NOMO-1 treated with DMSO at 0.1 percent for 48 hours (cell line): Measurements from ENCODE around the gene BSG.
"Not testable (repeated sequence)": the region's sequence is repeated elsewhere in the genome, so short reads cannot be mapped to it uniquely, and the experiment has no call there.

ENCODE experiments used
- DNase-seq: peaks from one replicate; lab custom pipeline; 2025; ENCODE audit not compliant: unreplicated experiment; lab: John Stamatoyannopoulos, UW

The BSG gene

DNA sequence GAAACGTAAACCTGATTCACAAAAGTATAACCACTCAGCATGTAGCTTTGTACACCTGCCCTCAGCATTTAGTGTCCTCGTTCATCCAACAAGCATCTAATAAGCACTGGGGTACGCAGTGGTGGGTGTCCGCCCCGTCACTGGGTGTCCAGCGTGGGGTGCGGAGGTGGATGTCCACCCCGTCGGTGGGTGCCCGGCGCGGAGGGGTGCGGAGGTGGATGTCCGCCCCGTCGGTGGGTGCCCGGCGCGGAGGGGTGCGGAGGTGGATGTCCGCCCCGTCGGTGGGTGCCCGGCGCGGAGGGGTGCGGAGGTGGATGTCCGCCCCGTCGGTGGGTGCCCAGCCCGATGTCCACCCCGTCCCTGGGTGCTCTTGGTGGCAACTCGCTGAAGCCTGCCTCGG is 12.8 kb downstream of the BSG start:
- DNase-seq, result not testable (repeated sequence)

DNA sequence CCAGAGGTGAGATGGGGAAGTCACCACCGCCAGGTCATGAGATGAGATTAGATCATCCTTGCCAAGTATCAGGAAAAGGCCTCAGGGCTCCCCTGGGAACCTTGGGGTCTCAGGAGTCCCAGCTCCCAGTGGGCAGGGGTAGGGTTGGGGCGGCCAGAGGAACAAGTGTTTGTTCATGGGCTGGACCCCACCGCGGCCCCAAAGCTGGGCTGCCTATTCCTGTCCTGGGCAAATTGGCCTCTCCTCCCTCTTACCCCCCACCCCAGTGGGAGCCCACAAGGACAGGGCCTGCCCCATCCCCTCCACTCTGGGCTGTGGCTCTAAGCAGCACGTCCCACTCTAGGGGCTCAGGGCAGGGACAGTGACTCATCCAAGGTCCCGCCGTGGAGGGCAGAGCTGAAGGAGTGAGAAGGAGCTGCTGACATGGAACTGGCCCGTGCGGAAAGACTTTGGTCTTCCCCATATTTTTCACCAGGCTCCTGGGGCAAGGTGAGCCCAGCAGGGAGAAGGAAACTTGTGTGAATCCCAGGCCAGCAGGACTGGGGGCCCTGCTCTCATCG is 13.2 kb downstream of the BSG start:
- DNase-seq, result no peak

DNA sequence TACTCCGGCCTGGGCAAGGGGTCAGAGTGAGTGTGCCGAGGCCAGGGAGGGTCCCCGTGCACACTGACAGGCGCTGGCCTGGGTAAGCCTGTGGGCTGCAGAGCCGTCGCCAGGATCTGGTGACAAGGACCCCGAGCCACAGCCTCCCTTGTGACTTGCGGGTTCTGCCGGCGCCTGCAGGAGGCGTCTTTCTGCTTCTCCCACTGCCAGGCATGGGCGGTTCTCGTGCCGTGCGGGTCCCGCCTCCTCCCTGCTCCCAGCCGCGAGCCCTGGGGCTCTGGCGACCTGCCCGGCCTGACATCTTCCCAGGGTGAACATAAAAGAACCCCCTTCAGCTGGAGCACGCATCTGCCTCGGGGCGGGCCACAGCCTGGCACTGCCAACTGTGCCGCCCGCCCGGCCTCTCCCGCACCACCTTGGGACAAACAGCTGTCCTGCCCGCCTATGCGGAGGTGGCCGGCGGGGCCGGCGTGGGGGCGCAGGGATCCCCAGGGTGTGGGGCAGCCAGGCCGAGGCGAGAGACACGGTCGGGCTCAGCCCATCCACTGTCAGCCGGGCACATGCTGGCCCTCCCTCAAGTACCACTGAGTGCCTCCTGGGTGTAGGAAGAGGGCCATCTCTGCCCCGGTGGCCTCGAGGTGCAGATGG is 15.8 kb downstream of the BSG start:
- peak; percentile 52 for DNase-seq

DNA sequence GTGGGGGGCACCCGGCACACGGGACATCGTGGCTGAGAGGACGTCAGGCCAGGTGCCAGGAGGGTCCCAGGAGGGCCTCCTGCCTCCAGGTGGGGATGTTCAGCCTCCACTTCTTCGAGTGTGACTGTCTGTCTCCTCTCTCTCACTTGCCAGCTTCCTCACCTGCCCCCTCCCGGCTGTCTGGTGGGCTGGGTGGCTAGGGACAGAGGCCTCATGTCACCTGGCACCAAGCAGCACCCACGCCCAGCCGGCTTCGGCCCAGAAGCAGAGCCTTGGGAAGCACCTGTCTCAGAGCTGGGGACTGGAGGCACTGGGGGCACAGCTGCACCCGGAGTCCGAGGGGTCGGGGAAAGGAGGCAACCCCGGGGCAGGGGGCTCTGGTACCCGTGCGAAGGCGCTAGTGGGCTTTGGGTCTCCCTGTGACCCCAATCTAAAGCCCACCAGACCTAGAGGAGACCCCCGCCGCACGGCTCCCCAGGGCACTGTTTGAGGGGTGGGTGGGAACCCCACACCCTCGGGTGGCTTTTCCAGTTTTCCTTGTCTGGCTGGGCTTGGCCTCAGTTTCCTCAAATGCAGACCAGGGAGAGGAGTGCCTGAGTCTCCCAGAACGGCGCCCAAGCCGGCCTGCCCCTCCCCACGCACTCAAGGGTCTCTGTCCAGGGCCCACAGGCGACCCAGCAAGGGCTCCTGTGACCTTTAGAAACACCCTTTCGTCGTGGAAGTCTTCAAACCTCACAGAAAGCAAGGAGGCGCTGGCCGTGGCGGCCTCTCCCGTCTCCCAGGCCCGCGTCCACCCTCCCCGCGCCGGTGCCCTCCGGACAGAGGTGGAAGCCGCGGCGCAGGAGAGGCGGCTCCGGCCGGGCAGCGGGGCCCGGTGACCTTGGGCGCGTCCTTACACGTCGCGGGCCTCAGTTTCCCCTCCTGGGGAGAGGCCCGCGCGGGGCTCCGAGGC is 16.6 kb downstream of the BSG start:
- no peak for DNase-seq

DNA sequence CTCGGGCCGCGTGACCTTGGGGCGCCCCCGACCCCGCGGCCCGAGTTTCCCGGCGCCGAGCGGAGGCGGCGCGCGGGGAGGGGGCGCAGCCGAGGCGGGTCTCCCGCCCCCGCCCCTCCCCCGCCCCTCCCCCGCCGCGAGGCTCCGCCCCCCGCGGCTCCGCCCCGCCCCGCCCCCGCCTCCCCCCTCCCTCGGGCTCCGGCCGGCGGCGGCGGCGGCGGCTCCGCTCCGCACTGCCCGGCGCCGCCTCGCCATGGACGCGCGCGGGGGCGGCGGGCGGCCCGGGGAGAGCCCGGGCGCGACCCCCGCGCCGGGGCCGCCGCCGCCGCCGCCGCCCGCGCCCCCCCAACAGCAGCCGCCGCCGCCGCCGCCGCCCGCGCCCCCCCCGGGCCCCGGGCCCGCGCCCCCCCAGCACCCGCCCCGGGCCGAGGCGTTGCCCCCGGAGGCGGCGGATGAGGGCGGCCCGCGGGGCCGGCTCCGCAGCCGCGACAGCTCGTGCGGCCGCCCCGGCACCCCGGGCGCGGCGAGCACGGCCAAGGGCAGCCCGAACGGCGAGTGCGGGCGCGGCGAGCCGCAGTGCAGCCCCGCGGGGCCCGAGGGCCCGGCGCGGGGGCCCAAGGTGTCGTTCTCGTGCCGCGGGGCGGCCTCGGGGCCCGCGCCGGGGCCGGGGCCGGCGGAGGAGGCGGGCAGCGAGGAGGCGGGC is 17.4 kb downstream of the BSG start, which contains the start of gene HCN2:
TSS of gene HCN2 (plus strand) at position 189 of the 703 bp plus-strand sequence. CDS start at position 254, 65 bp downstream.
- DNase-seq, result no peak

DNA sequence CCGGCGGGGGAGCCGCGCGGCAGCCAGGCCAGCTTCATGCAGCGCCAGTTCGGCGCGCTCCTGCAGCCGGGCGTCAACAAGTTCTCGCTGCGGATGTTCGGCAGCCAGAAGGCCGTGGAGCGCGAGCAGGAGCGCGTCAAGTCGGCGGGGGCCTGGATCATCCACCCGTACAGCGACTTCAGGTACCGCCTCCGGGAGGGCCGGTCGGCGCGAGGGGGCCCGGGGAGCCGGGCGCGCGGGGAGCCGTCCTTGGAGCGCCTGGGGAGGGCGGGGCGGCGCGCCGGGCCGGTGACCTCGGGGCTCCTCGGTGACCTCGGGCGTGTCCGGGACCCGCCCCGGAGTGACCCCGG is 18.0 kb downstream of the BSG start:
- DNase-seq, result no peak

DNA sequence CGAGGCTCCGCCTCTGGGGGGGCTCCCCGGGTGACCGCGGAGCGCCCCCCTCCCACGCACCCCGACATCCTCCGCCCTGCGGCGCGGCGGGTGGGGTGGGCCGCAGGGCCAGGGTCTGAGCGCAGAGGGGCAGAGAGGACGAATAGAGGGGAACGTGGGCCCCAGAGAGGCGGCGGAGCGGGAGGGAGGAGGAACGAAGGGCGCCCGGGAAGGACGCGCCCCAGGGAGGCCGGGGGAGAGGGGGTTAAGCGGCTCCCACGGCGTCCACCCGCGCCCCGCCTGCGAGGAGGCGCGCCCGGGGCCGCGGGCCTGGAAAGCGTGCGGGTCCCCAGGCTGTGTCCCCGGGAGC is 18.3 kb downstream of the BSG start:
- no peak for DNase-seq

DNA sequence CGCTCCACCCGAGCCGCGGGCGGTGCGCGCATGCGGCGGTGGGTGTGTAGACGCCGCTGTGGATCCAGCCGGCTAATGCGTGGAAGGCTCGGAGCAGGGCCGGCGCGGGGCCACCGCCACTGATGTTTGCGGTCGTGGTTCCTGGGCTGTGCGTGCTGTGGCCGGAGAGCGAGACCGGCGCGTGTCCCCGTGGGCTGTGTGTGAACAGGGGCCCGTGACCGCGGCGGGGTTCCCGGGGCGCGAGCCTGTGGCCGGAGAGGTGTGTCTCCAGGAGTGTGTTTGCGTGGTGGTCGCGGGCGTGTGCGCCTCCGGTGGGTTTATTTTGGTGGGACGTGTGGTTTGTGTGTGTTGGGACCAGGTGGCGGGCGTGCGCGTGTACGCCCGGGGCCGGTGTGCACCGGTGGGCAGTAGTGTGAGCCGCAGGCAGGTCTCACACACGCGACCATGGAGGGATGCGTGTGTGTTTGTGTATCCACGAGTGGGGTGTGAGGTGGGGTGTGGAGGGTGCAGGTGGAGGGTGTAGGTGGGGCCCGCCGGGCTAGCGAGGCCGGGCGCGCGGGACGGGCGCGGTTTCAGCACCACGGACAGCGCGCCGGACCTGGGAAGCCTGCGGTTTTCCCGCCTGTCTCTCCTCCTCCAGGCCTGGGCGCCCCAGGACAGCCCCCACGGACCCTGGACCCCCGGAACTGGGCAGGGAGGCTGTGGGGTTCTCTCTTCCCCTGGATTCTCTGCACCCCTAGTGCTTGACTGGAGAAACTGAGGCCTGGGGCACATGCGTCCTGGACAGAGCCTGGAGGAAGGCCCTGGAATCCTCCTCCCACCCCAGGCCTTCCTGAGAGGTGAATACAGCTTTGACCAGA is 18.9 kb downstream of the BSG start:
- DNase-seq, result no peak

DNA sequence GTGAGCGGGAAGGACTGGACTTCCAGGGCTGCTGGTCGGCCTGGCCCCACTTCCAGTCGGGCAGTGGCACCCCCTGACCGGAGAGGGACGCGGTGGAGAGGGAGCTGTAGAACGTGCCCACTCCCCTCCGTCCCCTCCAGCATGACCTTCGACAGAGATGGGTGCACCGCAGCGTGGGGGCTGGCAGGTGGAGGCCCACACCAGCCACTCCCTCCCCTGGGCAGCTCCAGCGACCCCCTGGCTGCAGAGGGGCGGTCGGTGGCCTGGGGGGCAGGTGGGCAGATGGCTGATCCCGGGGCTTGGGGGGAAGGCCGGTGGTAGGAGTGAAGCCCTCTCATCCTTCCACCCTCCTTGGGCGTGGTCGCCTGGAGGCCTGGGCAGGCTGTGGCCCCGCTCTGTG is 19.7 kb downstream of the BSG start:
- DNase-seq, result no peak

DNA sequence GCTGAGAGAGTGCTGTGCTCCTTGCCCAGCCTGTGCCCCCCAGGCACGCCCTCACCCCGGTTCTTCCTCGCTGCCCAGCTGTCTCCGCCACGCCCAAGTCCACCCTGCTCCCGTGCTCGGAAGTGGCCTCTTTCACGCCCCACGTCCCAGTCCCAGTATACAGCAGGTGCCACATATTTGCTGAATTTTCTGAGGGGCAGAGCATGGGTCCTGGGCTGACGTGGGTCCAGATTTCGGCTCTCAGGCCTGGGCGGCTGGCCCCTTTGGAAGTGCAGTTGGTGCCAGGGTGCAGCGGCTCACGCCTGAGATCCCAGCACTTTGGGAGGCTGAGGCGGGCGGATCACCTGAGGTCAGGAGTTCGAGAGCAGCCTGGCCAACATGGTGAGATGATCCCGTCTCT is 20.7 kb downstream of the BSG start:
- DNase-seq, result no peak

DNA sequence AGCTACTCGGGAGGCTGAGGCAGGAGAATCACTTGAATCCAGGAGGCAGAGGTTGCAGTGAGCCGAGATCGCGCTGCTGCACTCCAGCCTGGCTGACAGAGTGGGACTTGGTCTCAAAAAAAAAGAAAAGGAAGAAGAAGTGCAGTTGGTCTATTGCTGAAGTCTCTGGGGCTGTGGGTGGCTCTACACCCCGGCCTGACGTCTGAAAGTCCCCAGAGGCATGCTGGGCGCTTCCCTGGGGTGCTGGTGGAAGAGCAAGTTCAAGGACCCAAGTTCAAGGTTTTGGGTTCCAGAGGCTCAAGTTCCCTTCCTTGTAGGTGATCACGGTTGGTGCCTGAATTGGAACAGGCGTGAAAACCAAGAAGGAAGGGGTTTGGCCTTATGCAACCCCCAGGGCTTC is 21.1 kb downstream of the BSG start:
- no peak for DNase-seq

DNA sequence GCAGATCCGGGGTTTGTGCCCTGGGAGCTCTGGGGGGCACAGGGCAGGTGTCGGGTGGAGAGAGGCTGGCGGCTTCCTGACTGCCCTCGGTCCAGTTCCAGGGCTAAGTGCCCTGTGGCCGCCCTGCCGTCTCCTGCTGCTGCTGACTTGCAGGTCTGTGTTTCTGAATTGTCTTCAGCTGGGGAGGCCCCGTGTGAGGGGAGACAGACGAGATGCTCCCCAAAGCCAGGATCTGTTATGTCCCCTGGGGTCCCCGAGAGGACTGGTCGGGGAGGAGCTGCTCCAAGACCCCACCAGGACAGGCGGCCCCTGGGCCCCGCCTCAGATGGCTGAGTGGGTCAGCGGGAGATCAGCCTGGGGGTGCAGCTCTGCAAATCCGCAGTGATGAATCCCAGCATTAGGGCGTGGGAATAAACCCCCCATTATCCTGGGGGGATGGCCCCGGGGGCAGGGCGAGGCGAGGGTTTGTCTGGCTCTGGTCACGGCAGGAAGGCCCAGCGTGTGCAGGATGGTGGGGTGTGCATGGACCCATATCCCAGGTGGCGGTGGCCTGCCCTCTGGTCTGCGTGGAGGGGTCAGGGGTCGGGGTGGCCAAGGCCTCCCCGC is 22.0 kb downstream of the BSG start:
- no peak for DNase-seq

DNA sequence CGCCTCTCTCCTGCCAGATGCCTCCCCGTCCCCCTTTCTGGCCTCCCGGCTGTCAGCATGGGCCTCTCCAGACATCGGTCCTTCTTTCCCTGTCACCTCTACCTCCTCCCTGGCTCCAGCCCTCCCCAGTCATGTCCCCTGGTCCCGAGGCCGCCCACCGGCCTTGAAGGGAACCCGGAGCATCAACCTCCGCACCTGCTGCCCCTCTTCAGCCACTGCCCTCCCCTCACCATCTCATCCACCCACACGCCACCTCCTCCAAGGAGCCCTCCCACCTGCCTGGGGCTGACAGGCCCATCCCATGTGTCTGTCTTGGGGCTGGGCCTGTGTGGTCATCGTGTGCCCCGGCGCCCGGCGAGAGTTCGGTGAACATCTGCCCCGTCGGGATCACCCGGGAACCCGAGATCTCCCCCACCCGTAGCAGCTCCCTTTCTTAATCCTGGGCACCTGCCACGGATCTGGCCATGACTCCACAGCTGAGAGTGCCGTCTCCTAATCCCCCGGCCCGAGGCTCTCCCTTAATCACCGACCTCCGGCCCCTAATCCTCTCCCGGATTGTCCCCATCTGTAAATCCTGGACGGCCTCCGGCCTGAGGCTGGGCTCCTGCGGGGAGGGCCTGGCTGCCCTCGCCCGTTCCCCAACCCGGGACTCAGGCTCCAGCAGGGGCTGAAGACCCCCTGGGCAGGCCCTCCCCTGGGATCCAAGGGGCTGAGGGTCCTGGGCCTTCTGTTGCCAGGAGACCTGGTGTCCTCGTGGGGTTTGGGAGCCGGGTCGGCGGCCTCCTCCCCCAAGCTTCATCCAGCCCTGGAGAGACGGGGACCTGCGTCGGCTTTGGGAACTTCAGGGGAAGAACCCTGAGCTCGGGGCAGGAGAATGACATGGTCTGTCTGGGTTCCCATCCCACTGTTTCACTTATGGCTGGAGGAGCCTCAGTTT is 23.2 kb downstream of the BSG start:
- no peak for DNase-seq

DNA sequence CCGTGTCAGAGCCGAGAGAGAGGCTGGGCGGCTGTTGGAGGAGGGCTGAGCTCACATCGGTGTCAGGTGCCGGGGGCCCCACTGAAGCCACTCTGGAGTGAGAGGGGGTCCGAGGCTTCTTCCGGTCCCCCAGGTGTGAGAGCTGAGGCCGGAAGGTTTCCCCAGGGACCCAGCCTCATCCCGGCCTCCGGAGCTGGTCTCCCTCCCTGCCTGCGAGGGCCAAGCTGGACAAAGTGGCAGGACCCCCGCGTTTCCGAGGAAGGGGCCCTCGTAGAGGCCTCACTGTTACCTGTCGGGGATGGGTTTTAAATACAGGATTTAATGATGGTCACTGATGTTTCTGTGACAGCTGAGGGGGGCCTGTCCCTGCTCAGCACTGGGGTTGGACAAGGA is 23.9 kb downstream of the BSG start:
- DNase-seq, result no peak

DNA sequence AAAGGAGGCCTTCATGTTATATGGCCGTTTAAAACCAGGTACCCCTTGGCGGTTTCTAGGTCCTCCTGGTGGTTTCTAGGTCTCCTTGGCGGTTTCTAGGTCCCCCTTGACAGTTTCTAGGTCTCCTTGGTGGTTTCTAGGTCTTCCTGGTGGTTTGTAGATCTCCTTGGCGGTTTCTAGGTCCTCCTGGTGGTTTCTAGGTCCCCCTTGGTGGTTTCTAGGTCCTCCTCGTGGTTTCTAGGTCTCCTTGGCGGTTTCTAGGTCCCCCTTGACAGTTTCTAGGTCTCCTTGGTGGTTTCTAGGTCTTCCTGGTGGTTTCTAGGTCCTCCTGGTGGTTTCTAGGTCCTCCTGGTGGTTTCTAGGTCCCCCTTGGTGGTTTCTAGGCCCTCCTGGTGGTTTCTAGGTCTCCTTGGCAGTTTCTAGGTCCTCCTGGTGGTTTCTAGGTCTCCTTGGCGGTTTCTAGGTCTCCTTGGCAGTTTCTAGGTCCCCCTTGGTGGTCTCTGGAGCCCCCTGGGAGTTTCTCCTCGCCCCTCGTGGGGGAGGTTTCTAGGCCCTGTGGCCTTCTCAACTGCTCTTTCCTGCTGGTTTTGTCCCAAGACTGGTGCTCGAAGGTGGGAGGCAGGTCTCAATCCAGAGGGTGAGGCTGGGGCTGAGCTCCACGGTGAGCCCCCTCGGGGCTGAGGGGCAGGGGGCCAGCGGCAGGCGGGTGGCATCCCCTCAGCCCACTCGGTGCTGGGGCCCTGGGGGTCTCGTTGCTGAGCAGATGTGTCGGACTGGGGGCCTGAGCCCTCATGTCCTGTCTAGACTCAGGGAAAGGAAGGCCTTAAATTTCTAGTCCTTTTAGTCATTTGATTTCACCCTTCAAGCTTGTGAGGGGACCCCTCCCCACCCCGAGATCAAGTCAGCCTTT is 25.3 kb downstream of the BSG start:
- DNase-seq, result no peak

DNA sequence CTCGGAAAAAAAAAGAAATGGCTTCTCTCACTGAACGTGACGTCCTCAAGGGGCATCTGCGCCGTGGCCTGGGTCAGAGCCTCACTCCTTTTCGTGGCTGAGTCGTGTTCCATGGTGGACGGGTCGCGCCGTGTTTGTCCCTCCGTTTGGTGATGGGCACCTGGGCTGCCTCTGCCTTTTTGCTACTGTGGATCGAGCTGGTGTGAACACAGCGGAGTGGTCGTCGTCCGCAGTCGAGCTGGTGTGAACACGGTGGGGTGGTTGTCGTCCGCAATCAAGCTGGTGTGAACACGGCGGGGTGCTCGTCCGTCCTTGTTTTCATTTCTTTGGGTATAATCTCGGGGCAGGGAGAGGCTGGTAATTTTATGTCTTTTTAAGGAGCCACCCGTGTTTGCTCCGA is 28.9 kb downstream of the BSG start:
- DNase-seq, result no peak

DNA sequence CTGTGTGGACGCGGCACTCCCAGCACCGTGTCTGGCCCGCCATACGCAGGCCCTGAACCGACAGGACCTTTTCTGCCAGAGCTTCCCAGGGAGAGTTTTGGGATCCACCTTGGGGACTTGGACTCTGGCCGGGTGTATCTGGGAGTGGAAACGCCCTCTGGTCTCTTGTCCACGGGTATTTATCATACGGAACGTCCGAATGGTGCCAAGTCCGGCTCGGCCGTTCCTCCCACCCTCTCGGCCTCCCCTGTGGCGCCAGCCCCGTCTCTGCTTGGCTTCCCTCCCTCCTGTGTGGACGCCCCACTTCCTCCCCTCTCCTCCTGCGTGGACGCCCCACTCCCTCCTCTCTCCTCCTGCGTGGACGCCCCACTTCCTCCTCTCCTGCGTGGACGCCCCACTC is 29.4 kb downstream of the BSG start:
- no peak for DNase-seq
